ENCODE data around the gene CTSW.
A peak's percentile ranks its signal among the peaks of the same experiment; 100 is the strongest.

The CTSW gene

DNA sequence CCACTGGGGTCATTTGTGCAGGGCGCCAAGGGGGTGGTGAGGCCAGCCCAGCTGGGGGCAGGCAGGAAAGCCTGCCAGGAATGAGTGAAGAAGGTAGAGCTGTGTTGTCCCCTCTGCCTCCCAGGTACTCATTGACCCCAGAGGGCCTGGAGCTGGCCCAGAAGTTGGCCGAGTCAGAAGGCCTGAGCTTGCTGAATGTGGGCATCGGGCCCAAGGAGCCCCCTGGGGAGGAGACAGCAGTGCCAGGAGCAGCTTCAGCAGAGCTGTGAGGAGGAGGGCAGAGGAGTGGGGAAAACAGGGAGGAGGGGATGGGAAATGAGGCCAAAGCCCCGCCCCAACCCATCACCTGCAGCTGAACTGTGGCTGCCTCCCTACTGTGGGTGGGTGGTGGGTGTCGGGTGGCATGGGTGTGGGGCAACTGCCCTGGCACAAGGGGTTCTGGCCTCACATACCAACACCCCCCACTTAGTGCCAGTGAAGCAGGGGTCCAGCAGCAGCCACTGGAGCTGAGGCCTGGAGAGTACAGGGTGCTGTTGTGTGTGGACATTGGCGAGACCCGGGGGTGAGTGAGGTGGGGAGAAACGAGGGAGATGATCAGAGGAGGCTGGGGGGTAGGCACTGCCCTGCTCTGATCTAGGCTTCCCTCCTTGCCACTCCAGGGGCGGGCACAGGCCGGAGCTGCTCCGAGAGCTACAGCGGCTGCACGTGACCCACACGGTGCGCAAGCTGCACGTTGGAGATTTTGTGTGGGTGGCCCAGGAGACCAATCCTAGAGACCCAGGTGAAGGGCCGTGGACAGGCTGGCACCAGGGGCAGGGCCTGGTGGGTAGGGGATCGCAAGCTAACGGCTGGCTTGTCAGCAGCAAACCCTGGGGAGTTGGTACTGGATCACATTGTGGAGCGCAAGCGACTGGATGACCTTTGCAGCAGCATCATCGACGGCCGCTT is 16.4 kb upstream of the CTSW start:
- POLR2A ChIA-PET, result interaction anchor here (1.1 to 6.5 kb wide), 2 partner anchors 6 to 151 kb away, joined by 3 to 111 read pairs; partner anchors contain the start of gene KAT5
- H3K4me1 ChIP-seq (ENCODE audit: control insufficient read depth, insufficient read depth, low read length), result peaks cover 4% of the 10 kb centered on the region; the same call in 1 of the 2 replicates
- no peak overlapping the region for H3K4me3 ChIP-seq (ENCODE audit: low read depth, low read length)
- CTCF ChIA-PET, result interaction anchor here (0.6 to 6.3 kb wide), 4 partner anchors 24 to 401 kb away, joined by 3 to 118 read pairs (median 3); partner anchors contain the start of genes CCDC85B and FIBP
- H3K9me3 ChIP-seq (ENCODE audit: control insufficient read depth, insufficient read depth, low read depth, low read length), result no peaks in the 10 kb centered on the region
- TF ChIP-seq HOXC10 (CRISPR knock-in tag; IDR thresholded peaks at IDR 0.05) (no peak), KLF7 (tag by site-specific recombination; IDR thresholded peaks at IDR 0.05; ENCODE audit: borderline replicate concordance) (no peak), OVOL3 (tag by site-specific recombination; IDR thresholded peaks at IDR 0.05) (no peak), ZNF416 (tag by site-specific recombination; IDR thresholded peaks at IDR 0.05) (no peak), ZSCAN18 (tag by site-specific recombination; IDR thresholded peaks at IDR 0.05) (no peak), ZNF350 (tag by site-specific recombination; IDR thresholded peaks at IDR 0.05) (no peak), ATF2 (tag by site-specific recombination; IDR thresholded peaks at IDR 0.05; ENCODE audit: low read depth) (no peak), ZNF521 (tag by site-specific recombination; IDR thresholded peaks at IDR 0.05) (no peak), ZNF302 (tag by site-specific recombination; IDR thresholded peaks at IDR 0.05; ENCODE audit: low read depth) (no peak), ZBTB48 (tag by site-specific recombination; IDR thresholded peaks at IDR 0.05) (no peak), ZNF23 (tag by site-specific recombination; IDR thresholded peaks at IDR 0.05; ENCODE audit: borderline replicate concordance) (no peak), ZFHX2 (tag by site-specific recombination; conservative IDR thresholded peaks at IDR 0.05) (0 out of 2 replicates have a peak, but pooled peaks have one; percentile 32), HIC1 (tag by site-specific recombination; IDR thresholded peaks at IDR 0.05) (peak; percentile 53), AEBP2 (tag by site-specific recombination; IDR thresholded peaks at IDR 0.05; ENCODE audit: borderline replicate concordance) (no peak), ZNF311 (tag by site-specific recombination; IDR thresholded peaks at IDR 0.05; ENCODE audit: borderline replicate concordance) (no peak), ZBTB49 (tag by site-specific recombination; IDR thresholded peaks at IDR 0.05; ENCODE audit: low read depth) (no peak), EGR2 (tag by site-specific recombination; IDR thresholded peaks at IDR 0.05; ENCODE audit: low read depth) (peak; percentile 52; the same call in 1 of the 2 replicates)
- TF ChIP-seq, protein P1, sequence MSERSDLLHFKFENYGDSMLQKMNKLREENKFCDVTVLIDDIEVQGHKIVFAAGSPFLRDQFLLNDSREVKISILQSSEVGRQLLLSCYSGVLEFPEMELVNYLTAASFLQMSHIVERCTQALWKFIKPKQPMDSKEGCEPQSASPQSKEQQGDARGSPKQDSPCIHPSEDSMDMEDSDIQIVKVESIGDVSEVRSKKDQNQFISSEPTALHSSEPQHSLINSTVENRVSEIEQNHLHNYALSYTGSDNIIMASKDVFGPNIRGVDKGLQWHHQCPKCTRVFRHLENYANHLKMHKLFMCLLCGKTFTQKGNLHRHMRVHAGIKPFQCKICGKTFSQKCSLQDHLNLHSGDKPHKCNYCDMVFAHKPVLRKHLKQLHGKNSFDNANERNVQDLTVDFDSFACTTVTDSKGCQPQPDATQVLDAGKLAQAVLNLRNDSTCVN (tag by site-specific recombination; optimal IDR thresholded peaks at IDR 0.05), result no peak
- H3K27ac ChIP-seq (ENCODE audit: extremely low read depth, low read depth, low read length), result no peak overlapping the region
- peaks cover 0 to 64% of the 10 kb centered on the region in 2 experiments; a peak in 1 of 3 replicates for H3K36me3 ChIP-seq (ENCODE audit: control insufficient read depth in 2 of 2, insufficient read depth in 1 of 2, low read length in 2 of 2)

All from HEK293 (cell line).